Measurements from ENCODE around the gene MT1F. TPM values are rescaled to one million over a fixed set of nuclear protein-coding genes. Genes with fewer than 3 reads are reported as not detected.

The MT1F gene
- total and polyA plus RNA-seq, 9 donors, result 0.35 to 3.9 (median 1.3) TPM; not detected in 1

GRCh38 chr16:56695246-56695645, 37.5 kb downstream of the MT1F start:
- WGBS (ENCODE audit: insufficient coverage), result 71% methylated on average over 1 of the region's 1 CpG
- no peak for DNase-seq
- H3K9me3 ChIP-seq (replicated peaks; ENCODE audit: control insufficient read depth, low read depth, low read length), result peaks cover 6% of the 10 kb centered on the region
- H3K27ac ChIP-seq (ENCODE audit: low read length), result no peak overlapping the region
- H3K36me3 ChIP-seq (ENCODE audit: control insufficient read depth, insufficient read depth, low read length), result no peaks in the 10 kb centered on the region
- H3K4me3 ChIP-seq (ENCODE audit: low read length), result no peak overlapping the region
- H3K27me3 ChIP-seq (ENCODE audit: control insufficient read depth, insufficient read depth, low read length), result peaks cover 9% of the 10 kb centered on the region
- no peaks in the 10 kb centered on the region for H3K4me1 ChIP-seq (ENCODE audit: control insufficient read depth, insufficient read depth, low read length)

GRCh38 chr16:56697456-56698155, 39.8 kb downstream of the MT1F start:
- no peak for DNase-seq
- WGBS (ENCODE audit: insufficient coverage), result 83% methylated on average over 5 of the region's 5 CpGs
- Histone ChIP-seq H3K4me3 (ENCODE audit: low read length) (no peak overlapping the region), H3K36me3 (ENCODE audit: control insufficient read depth, insufficient read depth, low read length) (no peaks in the 10 kb centered on the region), H3K27me3 (ENCODE audit: control insufficient read depth, insufficient read depth, low read length) (peaks cover 5% of the 10 kb centered on the region), H3K9me3 (replicated peaks; ENCODE audit: control insufficient read depth, low read depth, low read length) (peaks cover 6% of the 10 kb centered on the region), H3K27ac (ENCODE audit: low read length) (no peak overlapping the region), H3K4me1 (ENCODE audit: control insufficient read depth, insufficient read depth, low read length) (no peaks in the 10 kb centered on the region)

GRCh38 chr16:56700195-56700594, 42.4 kb downstream of the MT1F start:
- DNase-seq, result no peak
- Histone ChIP-seq H3K9me3 (replicated peaks; ENCODE audit: control insufficient read depth, low read depth, low read length) (peaks cover 6% of the 10 kb centered on the region), H3K4me3 (ENCODE audit: low read length) (no peak overlapping the region), H3K27ac (ENCODE audit: low read length) (no peak overlapping the region), H3K4me1 (ENCODE audit: control insufficient read depth, insufficient read depth, low read length) (no peaks in the 10 kb centered on the region), H3K27me3 (ENCODE audit: control insufficient read depth, insufficient read depth, low read length) (peaks cover 5% of the 10 kb centered on the region), H3K36me3 (ENCODE audit: control insufficient read depth, insufficient read depth, low read length) (no peaks in the 10 kb centered on the region)
- WGBS (ENCODE audit: insufficient coverage), result no CpG with 5 or more reads among the region's 1 CpG

- Histone ChIP-seq H3K9me3 (replicated peaks; ENCODE audit: control insufficient read depth, low read depth, low read length) (peaks cover 6% of the 10 kb centered on the region), H3K36me3 (ENCODE audit: control insufficient read depth, insufficient read depth, low read length) (no peaks in the 10 kb centered on the region), H3K27me3 (ENCODE audit: control insufficient read depth, insufficient read depth, low read length) (peaks cover 7% of the 10 kb centered on the region), H3K4me3 (ENCODE audit: low read length) (no peak overlapping the region), H3K4me1 (ENCODE audit: control insufficient read depth, insufficient read depth, low read length) (no peaks in the 10 kb centered on the region), H3K27ac (ENCODE audit: low read length) (no peak overlapping the region)
- no peak for DNase-seq
- WGBS (ENCODE audit: insufficient coverage), result 100% methylated on average over 1 of the region's 1 CpG
Observed at GRCh38 chr16:56700631-56701030, 42.9 kb downstream of the MT1F start.

GRCh38 chr16:56701534-56701933, 43.8 kb downstream of the MT1F start:
- H3K27ac ChIP-seq (ENCODE audit: low read length), result no peak overlapping the region
- peaks cover 6% of the 10 kb centered on the region for H3K9me3 ChIP-seq (replicated peaks; ENCODE audit: control insufficient read depth, low read depth, low read length)
- no peak for DNase-seq
- no peaks in the 10 kb centered on the region for H3K36me3 ChIP-seq (ENCODE audit: control insufficient read depth, insufficient read depth, low read length)
- H3K4me1 ChIP-seq (ENCODE audit: control insufficient read depth, insufficient read depth, low read length), result no peaks in the 10 kb centered on the region
- whole genome bisulfite sequencing (ENCODE audit: insufficient coverage), result 53% methylated on average over 4 of the region's 7 CpGs
- peaks cover 7% of the 10 kb centered on the region for H3K27me3 ChIP-seq (ENCODE audit: control insufficient read depth, insufficient read depth, low read length)
- no peak overlapping the region for H3K4me3 ChIP-seq (ENCODE audit: low read length)

- Histone ChIP-seq H3K4me3 (ENCODE audit: low read length) (no peak overlapping the region), H3K27me3 (ENCODE audit: control insufficient read depth, insufficient read depth, low read length) (peaks cover 2% of the 10 kb centered on the region), H3K27ac (ENCODE audit: low read length) (no peak overlapping the region), H3K4me1 (ENCODE audit: control insufficient read depth, insufficient read depth, low read length) (no peaks in the 10 kb centered on the region), H3K36me3 (ENCODE audit: control insufficient read depth, insufficient read depth, low read length) (no peaks in the 10 kb centered on the region), H3K9me3 (replicated peaks; ENCODE audit: control insufficient read depth, low read depth, low read length) (no peaks in the 10 kb centered on the region)
- WGBS (ENCODE audit: insufficient coverage), result 71% methylated on average over 1 of the region's 5 CpGs
- no peak for DNase-seq
Observed at GRCh38 chr16:56702836-56703235, 45.1 kb downstream of the MT1F start.

Other genes starting within 250 kb of the MT1F start
- 49.1 TPM for gene AMFR, start 232.4 kb upstream of the MT1F start, total RNA-seq
- 10 to 100 TPM; 36.6 to 70.4 (median 51.5) TPM for gene AMFR, start 232.4 kb upstream of the MT1F start, polyA plus RNA-seq (ENCODE audit: insufficient read depth in 1 of 8, insufficient read length in 8 of 8, low replicate concordance in 1 of 8)
- gene NUDT21, start 206.6 kb upstream of the MT1F start, total RNA-seq, result 73.8 TPM
- 10 to 100 TPM; 47.3 to 77.1 (median 61.6) TPM for gene NUDT21, start 206.6 kb upstream of the MT1F start, polyA plus RNA-seq (ENCODE audit: insufficient read depth in 1 of 8, insufficient read length in 8 of 8, low replicate concordance in 1 of 8)
- gene OGFOD1, start 206.4 kb upstream of the MT1F start, total RNA-seq, result 39.3 TPM
- 10 to 100 TPM; 30.7 to 46.2 (median 37.8) TPM for gene OGFOD1, start 206.4 kb upstream of the MT1F start, polyA plus RNA-seq (ENCODE audit: insufficient read depth in 1 of 8, insufficient read length in 8 of 8, low replicate concordance in 1 of 8)
- gene BBS2, start 137.9 kb upstream of the MT1F start, total RNA-seq, result 58.3 TPM
- gene BBS2, start 137.9 kb upstream of the MT1F start, polyA plus RNA-seq (ENCODE audit: insufficient read depth in 1 of 8, insufficient read length in 8 of 8, low replicate concordance in 1 of 8), result 10 to 100 TPM; 27.9 to 42.7 (median 36.2) TPM
- not detected for gene MT4, start 92.9 kb upstream of the MT1F start, total RNA-seq
- not detected for gene MT4, start 92.9 kb upstream of the MT1F start, polyA plus RNA-seq (ENCODE audit: insufficient read depth in 1 of 8, insufficient read length in 8 of 8, low replicate concordance in 1 of 8)
- 12.6 TPM for gene MT3, start 68.4 kb upstream of the MT1F start, total RNA-seq
- gene MT3, start 68.4 kb upstream of the MT1F start, polyA plus RNA-seq (ENCODE audit: insufficient read depth in 1 of 8, insufficient read length in 8 of 8, low replicate concordance in 1 of 8), result 10 to 100 TPM in 3 of 8 donors, 1 to 10 TPM in 5; 3.9 to 15.8 (median 9.0) TPM
- gene MT2A, start 49.4 kb upstream of the MT1F start, total RNA-seq, result 9.9 TPM
- gene MT2A, start 49.4 kb upstream of the MT1F start, polyA plus RNA-seq (ENCODE audit: insufficient read depth in 1 of 8, insufficient read length in 8 of 8, low replicate concordance in 1 of 8), result 10 to 100 TPM; 14.6 to 31.5 (median 25.5) TPM
- 29.0 TPM for gene MT1E, start 32.2 kb upstream of the MT1F start, total RNA-seq
- gene MT1E, start 32.2 kb upstream of the MT1F start, polyA plus RNA-seq (ENCODE audit: insufficient read depth in 1 of 8, insufficient read length in 8 of 8, low replicate concordance in 1 of 8), result 10 to 100 TPM in 5 of 8 donors, 1 to 10 TPM in 3; 7.4 to 18.6 (median 11.7) TPM
- gene MT1M, start 25.3 kb upstream of the MT1F start, total RNA-seq, result 2.4 TPM
- 1 to 10 TPM in 2 of 8 donors, under 1 TPM in 6; 0.34 to 1.2 (median 0.59) TPM for gene MT1M, start 25.3 kb upstream of the MT1F start, polyA plus RNA-seq (ENCODE audit: insufficient read depth in 1 of 8, insufficient read length in 8 of 8, low replicate concordance in 1 of 8)
- 0.58 TPM for gene MT1A, start 19.3 kb upstream of the MT1F start, total RNA-seq
- gene MT1A, start 19.3 kb upstream of the MT1F start, polyA plus RNA-seq (ENCODE audit: insufficient read depth in 1 of 8, insufficient read length in 8 of 8, low replicate concordance in 1 of 8), result under 1 TPM in 2 of 8 donors, not detected in 6; 0.41 to 0.55 TPM
- not detected for gene MT1B, start 6.1 kb upstream of the MT1F start, total RNA-seq
- under 1 TPM in 1 of 8 donors, not detected in 7; 0.64 TPM for gene MT1B, start 6.1 kb upstream of the MT1F start, polyA plus RNA-seq (ENCODE audit: insufficient read depth in 1 of 8, insufficient read length in 8 of 8, low replicate concordance in 1 of 8)
- gene MT1G, start 10.1 kb downstream of the MT1F start, total RNA-seq, result 1.2 TPM
- 10 to 100 TPM in 2 of 8 donors, 1 to 10 TPM in 1, under 1 TPM in 3, not detected in 2; 0.42 to 21.4 (median 4.3) TPM for gene MT1G, start 10.1 kb downstream of the MT1F start, polyA plus RNA-seq (ENCODE audit: insufficient read depth in 1 of 8, insufficient read length in 8 of 8, low replicate concordance in 1 of 8)
- 0.40 TPM for gene MT1H, start 11.9 kb downstream of the MT1F start, total RNA-seq
- gene MT1H, start 11.9 kb downstream of the MT1F start, polyA plus RNA-seq (ENCODE audit: insufficient read depth in 1 of 8, insufficient read length in 8 of 8, low replicate concordance in 1 of 8), result 1 to 10 TPM in 3 of 8 donors, under 1 TPM in 1, not detected in 4; 0.47 to 8.7 (median 6.6) TPM
- 16.8 TPM for gene MT1X, start 24.5 kb downstream of the MT1F start, total RNA-seq
- 10 to 100 TPM in 6 of 8 donors, 1 to 10 TPM in 2; 7.3 to 15.6 (median 11.0) TPM for gene MT1X, start 24.5 kb downstream of the MT1F start, polyA plus RNA-seq (ENCODE audit: insufficient read depth in 1 of 8, insufficient read length in 8 of 8, low replicate concordance in 1 of 8)
- gene NUP93, start 72.2 kb downstream of the MT1F start, total RNA-seq, result 54.6 TPM
- gene NUP93, start 72.2 kb downstream of the MT1F start, polyA plus RNA-seq (ENCODE audit: insufficient read depth in 1 of 8, insufficient read length in 8 of 8, low replicate concordance in 1 of 8), result 10 to 100 TPM; 42.9 to 49.1 (median 45.1) TPM
- 0.04 TPM for gene SLC12A3, start 207.2 kb downstream of the MT1F start, total RNA-seq
- gene SLC12A3, start 207.2 kb downstream of the MT1F start, polyA plus RNA-seq (ENCODE audit: insufficient read depth in 1 of 8, insufficient read length in 8 of 8, low replicate concordance in 1 of 8), result under 1 TPM in 6 of 8 donors, not detected in 2; 0.03 to 0.07 (median 0.04) TPM